ENCODE data around the gene NLE1.
A peak's percentile ranks its signal among the peaks of the same experiment; 100 is the strongest.
"Not testable (repeated sequence)": the region's sequence is repeated elsewhere in the genome, so short reads cannot be mapped to it uniquely, and the experiment has no call there.

Gene NLE1

DNA sequence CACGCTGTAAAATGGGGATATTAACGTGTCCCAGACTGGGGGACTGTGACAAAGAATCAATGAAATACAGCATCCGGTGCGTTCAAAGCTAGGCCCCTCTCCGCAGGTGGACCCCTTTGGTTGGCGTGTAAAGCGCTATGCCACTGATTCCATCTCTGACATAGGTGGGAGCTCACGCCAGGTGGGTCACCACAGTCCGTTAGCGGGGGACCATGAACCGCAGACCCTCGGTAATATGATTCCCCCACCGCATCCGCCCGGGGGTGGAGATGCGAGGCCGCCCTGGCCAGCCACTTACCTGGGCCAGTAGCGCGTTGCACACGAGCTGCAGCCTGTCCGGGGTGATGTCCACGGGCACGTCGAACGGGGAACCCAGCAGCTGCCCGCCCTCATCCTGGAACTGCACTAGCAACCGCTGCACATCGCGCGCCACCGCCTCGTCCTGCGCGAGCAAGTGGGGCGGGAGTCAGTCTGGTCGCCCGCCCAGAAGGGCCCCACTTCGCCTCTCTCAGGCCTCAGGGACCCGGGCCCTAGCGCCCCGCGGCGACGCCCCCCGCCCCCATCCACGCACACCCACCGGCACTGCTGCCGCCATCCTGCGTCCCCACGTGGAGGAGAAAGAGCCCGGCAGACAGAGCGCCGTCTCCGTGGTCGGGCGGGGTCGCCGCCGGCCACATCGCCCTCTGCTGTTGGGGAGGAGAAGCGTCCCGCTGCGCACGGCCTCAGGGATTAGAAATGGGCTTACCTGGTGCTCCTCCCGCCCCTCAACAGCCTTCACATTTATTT lies at the start of gene NLE1:
NLE1 (minus strand) TSS at position 623 of the 786 bp plus-strand sequence; CDS start at position 595, 28 bp downstream.
- peak; percentile 81 for DNase-seq

GRCh38 chr17:35191001-35191695 lies 49.0 kb upstream of the NLE1 start:
- no peak for DNase-seq

- DNase-seq = no peak
These were observed 47.2 kb upstream of the NLE1 start for GRCh38 chr17:35189291-35189690.

DNA sequence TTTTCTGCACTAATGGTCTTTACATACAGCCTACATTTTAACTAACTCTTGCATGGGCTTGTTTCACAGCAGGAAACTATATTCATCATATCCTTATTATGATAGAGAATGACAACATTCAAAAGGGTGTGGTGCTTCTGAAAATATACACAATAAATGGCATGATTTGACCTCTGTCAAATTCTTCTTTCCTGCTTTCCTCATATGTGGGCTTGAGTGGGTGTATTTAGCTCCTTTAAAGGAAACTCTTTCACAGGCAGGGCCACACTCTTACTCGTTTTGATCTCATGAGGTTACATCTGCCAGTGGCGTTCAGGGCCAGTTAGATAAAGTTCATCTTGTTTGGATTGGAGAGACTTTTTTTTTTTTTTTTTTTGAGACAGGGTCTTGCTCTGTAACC lies 46.0 kb upstream of the NLE1 start:
- DNase-seq = no peak

DNA sequence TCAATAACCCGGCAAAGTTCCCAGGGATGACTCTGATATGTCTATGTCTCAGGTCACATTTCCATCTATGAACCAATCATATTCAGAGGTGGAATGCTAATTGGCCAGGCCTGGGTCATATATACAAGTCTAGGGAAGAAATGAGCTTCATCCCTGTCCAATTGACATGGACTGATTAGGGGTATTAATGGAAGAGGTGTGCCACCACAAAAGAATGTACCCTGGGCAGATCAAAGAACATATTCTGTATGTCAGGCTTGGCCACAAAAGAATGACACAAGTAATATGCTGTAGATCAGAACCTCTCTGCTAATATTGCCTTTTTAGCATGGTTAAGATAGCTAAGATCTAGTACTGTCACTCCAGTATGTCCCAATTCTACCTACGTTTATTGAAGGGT lies 45.4 kb upstream of the NLE1 start:
- DNase-seq = no peak

DNA sequence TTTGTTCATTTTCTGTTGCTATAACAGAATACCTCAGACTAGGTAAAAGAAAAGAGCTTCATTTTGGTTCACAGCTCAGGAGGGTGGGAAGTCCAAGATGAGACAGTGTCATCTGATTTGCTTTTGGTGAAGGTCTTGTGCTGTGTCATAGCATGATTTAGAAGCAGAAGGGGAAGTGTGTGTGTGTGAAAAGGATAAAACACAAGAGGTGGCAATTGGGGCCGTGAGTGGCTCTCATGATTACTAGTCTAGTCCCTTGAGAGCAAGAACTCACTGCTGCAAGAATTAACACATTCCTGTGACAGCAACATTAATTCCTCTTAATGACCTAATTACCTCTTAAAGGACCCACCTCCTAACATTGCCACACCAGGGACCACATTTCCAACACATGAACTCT lies 43.7 kb upstream of the NLE1 start:
- no peak for DNase-seq

DNA sequence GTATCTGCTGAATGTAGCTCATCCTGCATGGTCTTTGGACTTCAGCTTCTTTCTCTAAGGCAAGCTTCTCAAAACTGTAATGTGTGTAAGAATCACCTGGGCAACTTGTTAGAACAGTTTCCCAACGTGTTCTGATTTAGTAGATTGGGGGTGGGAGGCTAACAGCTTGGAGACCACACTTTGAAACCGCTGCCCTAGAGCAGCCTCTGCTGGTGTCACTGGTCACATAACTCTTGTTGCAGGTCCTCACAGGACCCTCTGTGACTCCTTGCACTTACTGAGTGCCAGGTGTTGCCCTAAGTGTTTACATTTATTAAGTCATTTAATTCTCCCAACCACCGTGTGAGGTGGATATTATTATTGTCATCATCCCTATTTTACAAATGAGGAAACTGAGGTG lies 42.2 kb upstream of the NLE1 start:
- DNase-seq = no peak

DNA sequence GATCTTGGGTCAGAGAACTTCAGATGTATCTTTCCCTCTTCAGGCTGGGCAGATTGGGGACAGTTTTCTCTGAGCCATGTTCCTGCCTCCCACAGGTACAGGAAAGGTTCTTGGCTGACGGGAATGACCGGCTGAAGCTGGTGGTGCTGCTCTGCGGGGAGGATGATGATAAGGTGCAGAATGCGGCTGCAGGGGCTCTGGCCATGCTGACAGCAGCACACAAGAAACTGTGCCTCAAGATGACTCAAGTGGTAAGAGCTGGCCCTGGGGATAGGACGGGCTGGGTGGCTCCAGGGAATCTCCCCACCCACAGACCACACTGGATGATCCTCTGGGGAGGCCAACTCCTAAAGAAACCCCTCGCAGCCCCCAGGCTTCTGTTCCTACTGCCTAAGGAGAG lies 41.2 kb upstream of the NLE1 start:
- DNase-seq = no peak

DNA sequence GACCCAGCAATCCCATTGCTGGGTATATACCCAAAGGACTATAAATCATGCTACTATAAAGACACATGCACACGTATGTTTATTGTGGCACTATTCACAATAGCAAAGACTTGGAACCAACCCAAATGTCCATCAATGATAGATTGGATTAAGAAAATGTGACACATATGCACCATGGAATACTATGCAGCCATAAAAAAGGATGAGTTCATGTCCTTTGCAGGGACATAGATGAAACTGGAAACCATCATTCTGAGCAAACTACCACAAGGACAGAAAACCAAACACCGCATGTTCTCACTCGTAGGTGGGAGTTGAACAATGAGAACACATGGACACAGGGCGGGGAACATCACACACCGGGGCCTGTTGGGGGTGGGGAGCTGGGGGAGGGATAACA lies 37.3 kb upstream of the NLE1 start:
- DNase-seq = not testable (repeated sequence)

- no peak for DNase-seq
These were observed 34.8 kb upstream of the NLE1 start for GRCh38 chr17:35176897-35177296.

- DNase-seq = no peak
These were observed 33.7 kb upstream of the NLE1 start for GRCh38 chr17:35175638-35176415.

- DNase-seq = no peak
These were observed 32.8 kb upstream of the NLE1 start for GRCh38 chr17:35174835-35175334.

DNA sequence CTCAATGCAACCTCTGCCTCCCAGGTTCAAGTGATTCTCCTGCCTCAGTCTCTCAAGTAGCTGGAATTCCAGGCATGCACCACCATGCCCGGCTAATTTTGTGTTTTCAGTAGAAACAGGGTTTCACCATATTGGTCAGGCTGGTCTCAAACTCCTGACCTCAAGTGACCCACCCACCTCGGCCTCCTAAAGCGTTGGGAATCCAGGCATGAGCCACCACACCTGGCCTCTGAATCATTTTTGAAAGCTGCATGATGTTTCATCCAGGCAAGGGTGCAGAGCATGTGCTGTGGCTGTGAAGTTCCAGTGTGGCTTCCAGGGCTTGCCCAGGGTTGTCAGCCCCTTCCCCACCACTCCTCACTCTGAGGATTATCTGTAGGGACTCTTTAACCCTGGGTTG lies 30.2 kb upstream of the NLE1 start:
- DNase-seq = not testable (repeated sequence)

- no peak for DNase-seq
These were observed 29.7 kb upstream of the NLE1 start for GRCh38 chr17:35171834-35172233.

DNA sequence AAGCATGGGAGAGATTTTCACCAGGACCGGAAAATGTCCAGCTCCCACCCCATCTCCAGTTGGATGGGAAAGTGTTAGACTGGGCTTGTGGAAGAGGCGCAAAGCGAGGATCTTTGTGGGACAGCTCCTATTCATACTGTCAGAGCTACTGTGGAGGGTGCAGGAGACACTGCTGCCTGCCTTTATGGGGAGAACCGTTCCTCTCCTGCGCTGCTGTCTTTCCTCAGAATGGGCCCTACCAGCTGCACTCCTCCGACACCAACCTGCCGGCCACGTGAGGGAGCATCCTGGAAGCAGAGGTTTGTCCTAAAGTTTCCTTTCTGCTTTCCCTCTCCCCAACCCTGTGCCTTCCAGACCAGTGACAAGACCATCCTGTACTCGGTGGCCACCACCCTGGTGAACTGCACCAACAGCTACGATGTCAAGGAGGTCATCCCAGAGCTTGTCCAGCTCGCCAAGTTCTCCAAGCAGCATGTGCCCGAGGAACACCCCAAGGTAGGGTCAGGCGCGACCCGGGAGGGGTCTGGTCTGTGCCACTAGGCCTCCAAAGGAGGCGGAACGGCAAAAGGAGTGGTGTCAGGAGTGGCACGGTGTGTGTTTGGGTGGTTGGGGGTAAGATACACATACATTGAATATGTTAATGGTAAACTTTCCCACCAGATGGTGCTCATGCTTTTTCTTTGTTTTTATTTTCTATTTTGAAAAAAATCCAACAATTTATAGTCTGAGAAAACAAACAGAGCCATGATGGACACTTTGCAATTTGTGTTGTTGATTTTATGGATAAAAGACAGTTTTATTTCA lies 29.1 kb upstream of the NLE1 start:
- DNase-seq = no peak

GRCh38 chr17:35169835-35170363 lies 27.8 kb upstream of the NLE1 start:
- no peak for DNase-seq

- no peak for DNase-seq
These were observed 25.6 kb upstream of the NLE1 start for GRCh38 chr17:35167666-35168065.

DNA sequence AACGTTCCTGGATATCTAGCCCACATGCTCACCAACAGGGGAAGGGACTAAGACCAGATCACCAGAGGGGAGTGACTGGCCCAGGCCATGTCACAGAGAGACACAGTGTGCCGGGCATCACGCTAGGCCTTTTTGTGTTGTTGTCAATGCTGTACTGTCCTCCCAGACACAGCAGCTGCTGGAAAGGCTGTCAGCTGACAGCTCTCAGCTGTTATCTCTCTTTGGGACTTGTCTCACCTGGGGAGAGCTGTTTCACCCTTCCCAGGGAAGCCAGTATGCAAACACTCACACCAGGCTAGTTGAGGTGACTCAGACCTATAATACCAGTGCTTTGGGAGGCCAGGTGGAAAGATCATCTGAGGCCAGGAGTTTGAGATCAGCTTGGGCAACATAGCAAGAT lies 24.9 kb upstream of the NLE1 start:
- DNase-seq = no peak

GRCh38 chr17:35166526-35166925 lies 24.4 kb upstream of the NLE1 start:
- DNase-seq = no peak

- no peak for DNase-seq
These were observed 22.6 kb upstream of the NLE1 start for GRCh38 chr17:35164716-35165115.

DNA sequence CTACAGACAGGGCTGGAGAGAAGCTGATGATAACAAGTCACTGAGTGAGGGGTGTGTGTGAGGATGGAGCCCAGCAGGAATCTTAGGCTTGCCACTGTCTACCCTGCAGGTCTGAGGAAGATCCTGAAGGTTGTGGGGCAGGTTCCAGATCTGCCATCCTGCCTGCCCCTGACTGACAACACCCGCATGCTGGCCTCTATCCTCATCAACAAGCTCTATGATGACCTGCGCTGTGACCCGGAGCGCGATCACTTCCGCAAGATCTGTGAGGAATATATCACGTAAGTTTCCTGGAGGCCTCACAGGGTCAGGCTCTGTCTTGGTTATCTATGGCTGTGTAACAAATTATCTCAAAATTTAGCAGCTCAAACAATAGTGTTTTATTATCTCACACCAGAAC lies 21.8 kb upstream of the NLE1 start:
- no peak for DNase-seq

DNA sequence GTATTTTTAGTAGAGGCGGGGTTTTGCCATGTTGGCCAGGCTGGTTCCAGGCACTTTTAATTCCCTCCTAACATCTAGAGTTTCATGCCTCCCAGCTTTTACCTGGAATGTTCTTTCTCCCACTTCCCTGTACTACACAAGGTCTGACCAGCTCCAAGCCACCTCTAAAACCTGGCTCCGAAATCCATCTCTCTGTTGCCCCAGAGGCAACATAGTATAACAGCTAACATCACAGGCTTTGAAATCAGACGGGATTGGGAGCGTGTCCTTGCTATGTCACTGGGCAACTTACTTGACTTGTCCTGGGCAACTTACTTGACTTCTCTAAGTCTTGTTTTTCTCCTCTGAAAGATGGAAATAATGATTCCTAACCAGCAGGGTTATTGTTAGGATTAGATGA lies 20.7 kb upstream of the NLE1 start:
- DNase-seq = no peak
